Mucosa of descending colon (tissue), 3 donors: ENCODE data around the gene TMPRSS3. TPM values are rescaled to one million over a fixed set of nuclear protein-coding genes. Genes with fewer than 3 reads are reported as not detected.

ENCODE experiments used
- ATAC-seq: fragments of 200-7000 bp; cut with Tn5 transposase; one replicate; pipeline ENCODE4 v1.9.1; 2020; ENCODE audit warnings: mild to moderate bottlenecking, moderate library complexity
- DNase-seq, 3 donors: peaks; one replicate each; pipeline ENCODE4 v3.0.0-alpha.2; 2020
- H3K36me3 ChIP-seq: fragments of 200-600 bp; one replicate; pipeline ENCODE4 v1.8.0; 2021; ENCODE audit warnings: low read depth, mild to moderate bottlenecking
- H3K4me1 ChIP-seq: fragments of 200-600 bp; one replicate; pipeline ENCODE4 v1.8.0; 2021; ENCODE audit warnings: low read depth, mild to moderate bottlenecking
- H3K4me3 ChIP-seq: fragments of 200-600 bp; one replicate; pipeline ENCODE4 v1.8.0; 2021; ENCODE audit warnings: mild to moderate bottlenecking
- H3K9me3 ChIP-seq: fragments of 200-600 bp; one replicate; pipeline ENCODE4 v1.8.0; 2021; ENCODE audit warnings: mild to moderate bottlenecking
- CTCF ChIP-seq: fragments of 200-600 bp; IDR thresholded peaks from one replicate; pipeline ENCODE4 v1.8.0; 2022; ENCODE audit warnings: antibody characterized with exemption, mild to moderate bottlenecking
- intact Hi-C, 2 donors: fragments of 100-400 bp; cut with DNase I in 1 of 2; cut with micrococcal nuclease in 1 of 2; formaldehyde crosslinking; loops; one replicate each; pipeline versions ENCODE4 v1.11.0 to v1.11.1; 2022; cut with DNase I, micrococcal nuclease
- total RNA-seq, 3 donors: library from RNA; stranded (reverse); fragmentation: NEBNext Ultra II Directional in 2 of 3; extraction: Animal tissue kit (Norgen Biotek cat#: 25700) in 2 of 3; gene quantifications; one replicate each; pipeline versions ENCODE4 v1.2.1 to v1.2.4, GENCODE V29; 2021 to 2023
- donor health status: DM: no; HTN: no; CAD: no; lungs with moderate emphysema.
- donor health status: DM: no; HTN: no; CAD: no.
- donor health status: DM: no; HTN: yes; CAD: no.

Gene TMPRSS3
- total RNA-seq, 3 donors from 2014 or later = 0.35 to 0.72 (median 0.69) TPM

GRCh38 chr21:42386034-42386591 lies 9.7 kb downstream of the TMPRSS3 start:
- intact Hi-C loops = no loop called here
- Histone ChIP-seq H3K36me3 (no peaks in the 10 kb centered on the region), H3K9me3 (no peaks in the 10 kb centered on the region), H3K4me1 (peaks cover 26% of the 10 kb centered on the region), H3K4me3 (no peak overlapping the region)
- no peak for TF ChIP-seq CTCF
- peak; percentile 34 for ATAC-seq
- peak; percentile 50 to 70 (median 64) for DNase-seq

- DNase-seq = peak in 1 of 3 donors; percentile 36
These were observed 10.2 kb downstream of the TMPRSS3 start for GRCh38 chr21:42385619-42386018.

GRCh38 chr21:42384989-42385388 lies 10.9 kb downstream of the TMPRSS3 start:
- ATAC-seq (peak; percentile 76), DNase-seq (peak; percentile 56 to 84 (median 62))
- Histone ChIP-seq H3K4me1 (peaks cover 25% of the 10 kb centered on the region), H3K4me3 (no peak overlapping the region), H3K36me3 (no peaks in the 10 kb centered on the region), H3K9me3 (no peaks in the 10 kb centered on the region)
- TF ChIP-seq CTCF = no peak
- intact Hi-C loops = no loop called here

More at GRCh38 chr21:42385619-42386018, 10.2 kb downstream of the TMPRSS3 start:
- ATAC-seq = no peak
- Histone ChIP-seq H3K9me3 (no peaks in the 10 kb centered on the region), H3K4me1 (peaks cover 26% of the 10 kb centered on the region), H3K4me3 (no peak overlapping the region), H3K36me3 (no peaks in the 10 kb centered on the region)
- no peak for TF ChIP-seq CTCF
- intact Hi-C loops = no loop called here

- no peak for TF ChIP-seq CTCF
- H3K36me3 ChIP-seq = no peaks in the 10 kb centered on the region
- H3K4me3 ChIP-seq = no peak overlapping the region
- intact Hi-C loops = no loop called here
- H3K9me3 ChIP-seq = no peaks in the 10 kb centered on the region
- peak in 1 of 3 donors; percentile 44 for DNase-seq
- ATAC-seq = peak; percentile 35
- H3K4me1 ChIP-seq = peaks cover 20% of the 10 kb centered on the region
These were observed 11.5 kb downstream of the TMPRSS3 start for GRCh38 chr21:42384156-42384945.

- no peaks in the 10 kb centered on the region for H3K36me3 ChIP-seq
- H3K9me3 ChIP-seq = no peaks in the 10 kb centered on the region
- ATAC-seq (no peak), DNase-seq (peak in 2 of 3 donors; percentile 37 to 44)
- H3K4me1 ChIP-seq = peaks cover 14% of the 10 kb centered on the region
- intact Hi-C loops = no loop called here
- no peak for TF ChIP-seq CTCF
- H3K4me3 ChIP-seq = no peak overlapping the region
These were observed 12.5 kb downstream of the TMPRSS3 start for GRCh38 chr21:42383331-42383730.
